Stimulated activated CD4-positive, alpha-beta T cell treated with anti-CD3 and anti-CD28 coated beads, Interleukin-1b, Interleukin-23, amount 100 ng/mL, for 48 hours (primary cell): ENCODE data around the gene SNRPB2.

ENCODE experiments used
- DNase-seq: peaks from one replicate; pipeline ENCODE4 v3.0.0-alpha.2; 2020

The SNRPB2 gene

GRCh38 chr20:16740365-16741072 lies 10.7 kb downstream of the SNRPB2 start:
- no peak for DNase-seq

DNA sequence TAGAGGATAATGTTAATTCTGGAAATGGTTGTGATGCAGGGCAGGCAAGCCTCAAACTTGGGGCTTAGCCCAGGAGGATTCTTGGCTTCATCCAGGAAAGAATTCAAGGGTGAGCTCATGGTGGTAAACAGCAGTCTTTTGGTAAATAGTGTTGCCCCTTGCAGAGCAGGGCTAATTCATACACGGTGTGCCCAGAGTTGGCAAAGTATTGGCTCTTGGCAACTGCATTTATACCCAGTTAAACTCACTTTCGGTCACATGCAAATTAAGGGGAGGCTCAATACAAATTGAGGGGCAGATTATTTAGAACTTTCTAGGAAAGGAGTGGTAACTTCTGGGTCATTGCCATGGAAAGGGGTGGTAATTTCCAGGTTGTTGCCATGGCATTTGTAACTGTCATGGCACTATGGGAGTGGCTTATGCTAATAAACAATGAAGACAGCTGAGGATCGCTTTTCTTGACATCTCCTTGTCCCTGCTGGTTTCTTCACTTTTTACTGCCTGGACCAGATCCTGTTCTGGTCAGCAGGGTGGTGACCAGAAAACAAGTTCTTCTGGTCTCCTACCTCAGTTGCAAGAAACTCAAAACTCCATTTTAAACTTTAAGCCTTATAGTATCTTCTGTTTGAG lies 14.5 kb downstream of the SNRPB2 start:
- no peak for DNase-seq

GRCh38 chr20:16745204-16745603 lies 15.4 kb downstream of the SNRPB2 start:
- no peak for DNase-seq

DNA sequence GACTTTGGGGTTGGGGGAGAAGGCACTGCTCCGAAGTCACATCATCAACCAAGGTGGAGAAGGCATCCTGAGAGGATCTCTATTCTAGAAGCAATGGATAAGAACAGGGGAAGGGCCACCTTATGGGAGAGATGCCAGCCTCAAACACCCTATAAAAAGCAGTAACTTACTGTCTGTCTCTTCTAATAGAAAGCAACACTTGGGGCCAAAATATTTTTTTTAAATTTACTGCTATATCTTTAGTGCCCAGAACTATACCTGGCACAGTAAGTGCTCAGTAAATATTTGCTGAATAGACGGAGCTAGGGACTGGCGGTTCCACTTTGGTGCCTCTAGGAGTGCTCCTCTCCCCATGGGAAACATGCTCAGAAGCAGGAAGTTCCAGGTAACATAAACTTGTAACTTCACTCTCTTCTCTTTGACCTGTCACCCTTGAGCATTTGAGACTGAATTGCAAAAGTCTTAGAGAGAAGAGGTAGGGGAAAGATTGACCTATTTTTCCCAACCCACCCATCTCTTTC lies 17.5 kb downstream of the SNRPB2 start:
- DNase-seq = no peak

DNA sequence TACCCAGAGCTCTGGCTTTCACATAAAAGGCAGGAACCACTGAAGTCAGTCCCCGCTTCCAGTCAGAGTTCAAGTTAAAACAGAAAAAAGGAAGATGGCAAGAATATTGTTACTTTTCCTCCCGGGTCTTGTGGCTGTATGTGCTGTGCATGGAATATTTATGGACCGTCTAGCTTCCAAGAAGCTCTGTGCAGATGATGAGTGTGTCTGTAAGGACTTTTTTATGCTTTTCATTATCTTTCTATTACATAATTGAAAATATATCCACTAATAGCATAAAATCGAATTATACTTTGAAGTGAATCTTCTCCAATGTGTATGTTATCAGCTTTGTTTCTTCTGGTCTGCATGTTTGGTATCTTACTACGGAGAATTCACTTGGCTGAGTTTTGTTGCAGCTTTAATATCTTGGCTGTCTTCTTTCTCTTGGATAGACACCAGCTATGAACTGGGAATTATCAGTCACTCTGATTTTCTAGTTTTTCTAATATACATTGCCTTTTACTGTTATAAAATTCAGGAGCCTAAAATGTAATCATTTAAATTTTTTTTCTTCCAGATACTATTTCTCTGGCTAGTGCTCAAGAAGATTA lies 18.6 kb downstream of the SNRPB2 start, which contains the start of gene OTOR:
Gene OTOR (plus strand): TSS at position 51 of the 593 bp plus-strand sequence. CDS start 44 bp downstream, at position 95.
- no peak for DNase-seq

DNA sequence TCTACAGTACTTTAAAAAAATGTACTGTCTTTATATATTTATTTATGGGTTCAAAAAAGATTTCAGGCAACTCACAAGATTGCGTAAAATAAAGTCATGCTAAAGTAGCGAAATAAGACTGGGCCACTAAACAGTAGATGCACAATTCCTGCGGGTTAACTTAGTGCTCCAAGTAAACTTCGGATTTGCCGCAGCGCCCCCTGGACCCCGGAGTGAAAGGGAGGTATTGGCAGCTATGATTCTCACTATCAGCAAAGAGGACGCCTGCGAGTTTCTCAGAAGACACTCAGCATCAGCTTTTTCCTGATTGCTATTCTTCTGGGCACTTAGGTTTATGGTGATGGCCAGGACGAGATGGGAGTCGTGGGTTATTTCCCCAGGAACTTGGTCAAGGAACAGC lies 19.7 kb downstream of the SNRPB2 start:
- DNase-seq = no peak

DNA sequence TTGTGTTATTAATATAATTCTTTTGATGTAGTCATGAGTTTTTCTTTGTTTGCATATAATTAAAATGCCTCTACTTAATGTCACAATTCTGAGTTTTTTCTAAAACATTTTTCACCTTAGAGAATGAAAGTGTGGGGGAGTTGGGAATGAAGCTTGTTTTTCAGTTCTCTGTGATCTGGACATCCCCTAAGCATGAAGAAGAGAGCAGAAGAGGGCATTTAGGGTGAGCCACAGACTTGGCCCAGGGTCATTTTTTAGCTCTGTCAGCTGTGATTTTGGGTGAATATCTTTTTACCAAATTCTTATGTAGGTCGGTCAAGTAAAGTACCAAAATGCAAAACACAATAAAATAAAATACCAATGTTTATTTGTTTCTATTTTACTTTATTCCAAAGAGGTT lies 22.3 kb downstream of the SNRPB2 start:
- DNase-seq = no peak

GRCh38 chr20:16752901-16753300 lies 23.1 kb downstream of the SNRPB2 start:
- no peak for DNase-seq

DNA sequence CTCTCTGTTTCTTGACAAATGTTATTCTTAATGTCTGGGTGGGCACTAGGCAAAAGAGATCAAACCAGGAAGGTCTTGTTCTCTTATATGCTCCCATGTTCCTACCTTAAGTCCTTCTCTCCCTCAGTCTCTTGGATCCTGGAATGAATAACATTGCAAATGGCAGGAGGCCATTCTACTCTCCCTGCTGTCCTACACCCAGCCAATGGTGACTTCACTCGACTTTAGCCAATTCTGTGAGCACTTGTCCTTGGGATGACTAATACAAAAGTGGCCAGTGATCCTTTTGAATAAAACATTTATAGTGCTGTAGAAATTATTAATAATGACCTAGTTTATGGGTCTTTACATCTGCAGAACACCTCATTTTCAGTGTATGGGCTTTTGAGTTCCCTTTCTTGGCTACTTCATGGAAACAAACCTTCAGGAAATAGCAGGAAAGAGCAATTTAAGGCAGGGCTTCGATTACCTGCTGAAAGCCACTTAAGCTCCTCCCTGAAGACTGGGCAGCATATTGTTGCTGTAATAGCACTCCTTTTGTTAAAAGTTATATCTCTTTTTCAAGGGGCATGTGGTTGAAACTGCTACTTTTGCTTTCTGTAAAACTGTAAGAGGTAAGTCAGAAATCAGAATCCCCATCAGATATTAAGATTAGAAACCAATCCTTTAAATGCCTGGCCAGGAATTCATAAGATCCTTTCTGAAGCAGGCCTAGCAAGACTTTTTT lies 28.8 kb downstream of the SNRPB2 start:
- no peak for DNase-seq

DNA sequence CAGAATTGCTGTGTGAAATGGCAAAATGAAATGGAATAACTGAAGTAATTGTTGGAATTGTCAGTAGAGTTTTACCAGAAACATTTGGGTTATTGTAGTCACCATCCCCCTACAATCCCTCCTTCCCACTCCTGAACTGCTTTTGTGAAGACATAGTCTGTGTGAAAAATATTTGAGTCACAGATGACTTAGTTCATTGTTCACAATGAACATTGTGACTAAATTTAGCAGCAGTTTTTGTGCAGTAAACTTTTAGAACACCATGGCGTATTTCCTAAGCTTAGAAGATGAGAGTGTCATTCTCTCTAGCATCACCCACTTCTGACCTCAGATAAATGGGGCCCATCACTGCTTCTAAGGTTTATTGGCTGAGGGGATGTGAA lies 29.3 kb downstream of the SNRPB2 start:
- no peak for DNase-seq

DNA sequence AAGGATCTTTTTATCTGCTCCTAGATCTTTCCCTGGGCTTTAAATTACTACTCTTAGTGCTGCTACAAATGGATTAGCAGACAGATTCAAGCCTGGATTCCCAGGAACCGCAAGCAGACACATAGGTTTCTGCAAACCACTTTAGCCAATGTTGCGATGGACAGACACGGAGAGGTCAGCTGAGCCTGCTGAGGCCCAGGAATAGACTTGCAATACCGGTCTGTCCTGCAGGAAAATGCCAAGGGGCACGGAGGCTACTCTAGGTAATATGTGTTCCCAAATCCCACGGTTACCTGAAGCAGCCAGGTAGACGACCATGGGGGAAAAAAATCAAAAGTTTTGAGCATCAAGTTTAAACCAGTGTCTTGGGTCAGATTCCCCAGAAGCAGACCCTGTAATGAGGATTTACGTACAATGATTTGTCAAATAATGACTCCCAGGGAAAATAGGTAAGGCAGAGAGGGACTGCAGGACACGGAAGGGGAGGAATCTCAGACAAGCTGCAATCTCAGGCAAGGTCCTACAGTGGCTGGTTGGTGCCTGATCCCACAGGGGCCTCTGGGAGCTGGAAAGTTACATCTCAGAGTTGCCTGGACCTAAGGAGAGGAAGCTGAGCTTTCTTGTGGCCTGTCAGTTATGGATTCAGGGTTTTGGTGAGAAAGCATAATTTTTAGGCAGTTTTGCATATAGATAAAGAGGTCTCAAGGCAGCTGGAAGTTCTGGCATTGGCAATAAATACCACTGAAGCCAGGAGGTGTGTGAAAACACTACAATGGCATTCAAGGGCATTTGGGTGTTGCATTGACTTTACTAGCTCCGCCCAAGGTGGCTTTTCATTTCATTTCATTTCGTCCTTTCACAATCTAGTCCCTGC lies 30.8 kb downstream of the SNRPB2 start:
- no peak for DNase-seq

- peak; percentile 31 for DNase-seq
Observed at GRCh38 chr20:16761305-16761829, 31.5 kb downstream of the SNRPB2 start.

DNA sequence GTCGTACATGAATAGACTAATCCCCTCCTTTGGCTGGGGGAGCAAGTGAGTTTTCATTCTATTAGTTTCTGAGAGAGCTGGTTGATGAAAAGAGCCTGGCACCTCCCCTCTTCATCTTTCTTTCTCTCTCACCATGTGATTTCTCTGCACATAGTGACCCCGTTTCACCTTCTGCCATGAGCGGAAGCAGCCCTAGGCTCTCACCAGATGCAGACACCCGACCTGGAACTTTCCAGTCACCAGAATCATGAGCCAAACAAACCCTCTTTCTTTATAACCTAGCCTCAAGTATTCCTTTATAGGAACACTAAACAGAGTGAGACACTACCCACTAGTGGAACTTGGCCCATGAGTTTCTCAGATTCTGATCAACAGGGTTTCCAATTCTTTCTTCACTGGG lies 34.7 kb downstream of the SNRPB2 start:
- DNase-seq = no peak

GRCh38 chr20:16771213-16771612 lies 41.4 kb downstream of the SNRPB2 start:
- DNase-seq = no peak

DNA sequence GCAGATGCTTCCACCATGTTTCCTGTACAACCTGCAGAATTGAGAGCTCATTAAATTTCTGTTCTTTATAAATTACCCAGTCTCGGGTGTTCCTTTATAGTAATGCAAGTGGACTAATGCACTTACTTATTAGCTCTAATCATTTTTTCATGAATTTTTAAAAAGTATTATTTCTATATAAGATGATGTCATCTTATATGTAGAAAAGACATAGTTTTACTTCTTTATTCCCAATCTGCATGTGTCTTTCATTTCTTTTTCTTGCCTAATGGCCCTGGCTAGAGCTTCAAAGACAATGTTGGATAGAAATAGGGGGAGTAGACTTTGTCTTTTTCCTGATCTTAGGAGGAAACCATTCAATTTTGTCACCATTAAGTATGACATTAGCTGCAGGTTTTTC lies 46.1 kb downstream of the SNRPB2 start:
- DNase-seq = no peak

DNA sequence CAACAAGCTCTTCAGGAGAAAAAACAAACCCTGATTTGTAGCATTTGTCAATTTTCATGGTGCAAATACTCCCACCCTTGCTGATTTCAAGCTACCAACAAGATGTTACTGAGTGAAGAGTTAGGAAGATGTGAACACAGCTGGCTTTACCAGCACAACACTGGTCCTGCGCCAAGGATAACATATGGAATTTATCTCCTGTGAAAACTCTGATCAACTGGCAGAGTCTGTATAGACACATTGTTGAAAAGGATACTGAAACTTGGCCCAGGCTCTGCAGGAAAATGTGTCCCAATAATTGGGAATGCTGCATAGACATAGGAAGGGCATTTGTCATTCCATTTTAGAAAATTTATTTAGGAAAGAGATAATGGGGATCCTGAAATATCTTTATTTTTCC lies 47.3 kb downstream of the SNRPB2 start:
- no peak for DNase-seq

GRCh38 chr20:16778159-16778558 lies 48.3 kb downstream of the SNRPB2 start:
- DNase-seq = no peak

- no peak for DNase-seq
Observed at GRCh38 chr20:16781496-16781895, 51.7 kb downstream of the SNRPB2 start.

GRCh38 chr20:16785226-16785625 lies 55.4 kb downstream of the SNRPB2 start:
- DNase-seq = no peak
